NT2/D1 (cell line): ENCODE data around the gene CUL3.

Experiments used
- SUZ12 ChIP-seq: IDR thresholded peaks from 2 replicates; pipeline ENCODE4 v1.6.1; 2011; ENCODE audit not compliant: insufficient read length, insufficient read depth; ENCODE audit errors: extremely low read depth
- YY1 ChIP-seq: IDR thresholded peaks from 2 replicates; pipeline ENCODE4 v1.6.1; 2011; ENCODE audit not compliant: insufficient read length, insufficient read depth
- ZNF274 ChIP-seq: IDR thresholded peaks from 2 replicates; pipeline ENCODE4 v1.6.1; 2011; ENCODE audit warnings: mild to moderate bottlenecking, low read depth, low read length

DNA sequence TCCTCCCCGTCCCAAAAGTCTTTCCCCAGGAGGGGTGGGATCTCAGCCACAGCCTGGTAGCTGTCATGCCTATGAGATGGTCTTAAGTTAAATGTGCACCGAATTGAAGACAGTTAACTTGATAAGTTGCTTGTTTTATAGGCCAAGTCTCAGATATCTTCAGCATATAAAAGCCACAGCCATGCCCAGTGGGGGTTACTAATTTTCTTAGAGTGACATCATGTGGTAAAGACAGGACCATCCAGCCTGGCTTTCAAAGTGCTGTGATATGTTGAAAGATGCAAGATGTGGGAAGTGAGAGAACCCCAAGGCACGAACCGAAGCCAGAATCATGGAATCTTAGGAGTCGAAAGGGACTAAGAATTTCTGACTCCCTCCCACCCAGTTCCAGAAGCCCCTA lies 141.1 kb downstream of the CUL3 start:
- no peak for TF ChIP-seq SUZ12
- no peak for TF ChIP-seq YY1
- TF ChIP-seq ZNF274, result no peak
